ENCODE results near the gene GATM. TPM values are rescaled to one million over a fixed set of nuclear protein-coding genes. Genes with fewer than 3 reads are reported as not detected.
A peak's percentile ranks its signal among the peaks of the same experiment; 100 is the strongest.

GATM gene
- total and polyA plus RNA-seq, 3 donors from 2014 or later: 147 to 446 (median 386) TPM

GRCh38 chr15:45397116-45397665 lies 18.8 kb upstream of the GATM start:
- DNase-seq: no peak
- Histone ChIP-seq H3K4me1 (peaks cover 7% of the 10 kb centered on the region), H3K36me3 (ENCODE audit: low read depth, missing control alignments) (no peaks in the 10 kb centered on the region), H3K27ac (no peak overlapping the region), H3K9me3 (no peaks in the 10 kb centered on the region), H3K27me3 (no peaks in the 10 kb centered on the region), H3K4me3 (no peak overlapping the region)
- intact Hi-C loops (cut with DNase I; ENCODE audit: low total_unique reads): no loop called here
- TF ChIP-seq CTCF (IDR thresholded peaks at IDR 0.05) (no peak), POLR2A (IDR thresholded peaks at IDR 0.05) (no peak)
- 88 to 92% methylated on average over 6 of the region's 6 CpGs for WGBS, 2 donors

- no peak for DNase-seq
- WGBS, 2 donors: 65 to 75% methylated on average over 4 of the region's 4 CpGs
- TF ChIP-seq CTCF (IDR thresholded peaks at IDR 0.05): no peak
- TF ChIP-seq POLR2A (IDR thresholded peaks at IDR 0.05): no peak
Measured at GRCh38 chr15:45395943-45396342, 17.6 kb upstream of the GATM start.

GRCh38 chr15:45394681-45395080 lies 16.3 kb upstream of the GATM start:
- no peak overlapping the region for H3K4me3 ChIP-seq
- H3K36me3 ChIP-seq (ENCODE audit: low read depth, missing control alignments): no peaks in the 10 kb centered on the region
- WGBS, 2 donors: 44 to 51% methylated on average over 2 of the region's 2 CpGs
- no peak for DNase-seq
- H3K27me3 ChIP-seq: no peaks in the 10 kb centered on the region
- H3K4me1 ChIP-seq: peaks cover 7% of the 10 kb centered on the region
- TF ChIP-seq CTCF (IDR thresholded peaks at IDR 0.05) (no peak), POLR2A (IDR thresholded peaks at IDR 0.05) (no peak)
- H3K9me3 ChIP-seq: no peaks in the 10 kb centered on the region
- intact Hi-C loops (cut with DNase I; ENCODE audit: low total_unique reads): no loop called here
- H3K27ac ChIP-seq: peak overlapping the region in 1 of 2 donors; percentile 46

More at GRCh38 chr15:45395943-45396342, 17.6 kb upstream of the GATM start:
- H3K36me3 ChIP-seq (ENCODE audit: low read depth, missing control alignments): no peaks in the 10 kb centered on the region
- peaks cover 7% of the 10 kb centered on the region for H3K4me1 ChIP-seq
- no peaks in the 10 kb centered on the region for H3K27me3 ChIP-seq
- H3K9me3 ChIP-seq: no peaks in the 10 kb centered on the region
- H3K27ac ChIP-seq: no peak overlapping the region
- intact Hi-C loops (cut with DNase I; ENCODE audit: low total_unique reads): no loop called here
- no peak overlapping the region for H3K4me3 ChIP-seq

GRCh38 chr15:45393851-45394250 lies 15.5 kb upstream of the GATM start:
- no peaks in the 10 kb centered on the region for H3K9me3 ChIP-seq
- no peaks in the 10 kb centered on the region for H3K27me3 ChIP-seq
- DNase-seq: no peak
- peak overlapping the region; percentile 7 to 46 for H3K27ac ChIP-seq
- H3K4me3 ChIP-seq: no peak overlapping the region
- H3K36me3 ChIP-seq (ENCODE audit: low read depth, missing control alignments): no peaks in the 10 kb centered on the region
- intact Hi-C loops (cut with DNase I; ENCODE audit: low total_unique reads): no loop called here
- WGBS, 2 donors: 66 to 69% methylated on average over 3 of the region's 3 CpGs
- TF ChIP-seq CTCF (IDR thresholded peaks at IDR 0.05) (no peak), POLR2A (IDR thresholded peaks at IDR 0.05) (no peak)
- H3K4me1 ChIP-seq: peaks cover 7% of the 10 kb centered on the region

- H3K9me3 ChIP-seq: no peaks in the 10 kb centered on the region
- no peak overlapping the region for H3K4me3 ChIP-seq
- peaks cover 7% of the 10 kb centered on the region for H3K4me1 ChIP-seq
- TF ChIP-seq POLR2A (IDR thresholded peaks at IDR 0.05) (no peak), CTCF (IDR thresholded peaks at IDR 0.05) (no peak)
- H3K27me3 ChIP-seq: no peaks in the 10 kb centered on the region
- no peaks in the 10 kb centered on the region for H3K36me3 ChIP-seq (ENCODE audit: low read depth, missing control alignments)
- no peak for DNase-seq
- H3K27ac ChIP-seq: no peak overlapping the region
- intact Hi-C loops (cut with DNase I; ENCODE audit: low total_unique reads): no loop called here
Measured at GRCh38 chr15:45392584-45392855, 14.2 kb upstream of the GATM start.

Measured in testis (tissue), 3 donors.